Transverse colon (tissue), 4 donors: ENCODE data around the gene TNFRSF6B. TPM values are rescaled to one million over a fixed set of nuclear protein-coding genes. Genes with fewer than 3 reads are reported as not detected.

Source experiments
- DNase-seq: peaks from one replicate; pipeline ENCODE4 v3.0.0-alpha.2; 2019
- H3K27ac ChIP-seq, 4 donors: fragments of 200-600 bp; sonication (generic); 2 replicates each; pipeline ENCODE4 v1.5.1; 2016 to 2018; ENCODE audit warnings: inconsistent platforms in 4 of 4
- H3K27me3 ChIP-seq: fragments of 200-600 bp; sonication (generic); 2 replicates; pipeline ENCODE4 v1.5.1; 2017; ENCODE audit warnings: inconsistent platforms
- H3K36me3 ChIP-seq, 4 donors: fragments of 200-600 bp; sonication (generic); 2 replicates each; pipeline ENCODE4 v1.5.1; 2017 to 2019; ENCODE audit warnings: inconsistent platforms in 4 of 4
- H3K4me1 ChIP-seq, 4 donors: fragments of 200-600 bp; sonication (generic); 2 replicates each; pipeline ENCODE4 v1.5.1; 2017 to 2020; ENCODE audit warnings: inconsistent platforms in 4 of 4
- H3K4me3 ChIP-seq, 4 donors: fragments of 200-600 bp; sonication (generic); 1 replicate in 1 of 4; 2 replicates in 3 of 4; pipeline versions ENCODE4 v1.5.1 to v1.6.1; 2017 to 2019; ENCODE audit warnings: inconsistent platforms in 4 of 4
- H3K9me3 ChIP-seq, 2 donors: fragments of 200-600 bp; sonication (generic); 2 replicates each; pipeline ENCODE4 v1.5.1; 2017 to 2019; ENCODE audit warnings: inconsistent platforms in 2 of 2
- EP300 ChIP-seq: sonication (generic); formaldehyde crosslinking; IDR thresholded peaks from one replicate; pipeline ENCODE4 v1.6.1; 2017; ENCODE audit warnings: antibody characterized with exemption, low read depth
- POLR2A ChIP-seq: fragments of 450-650 bp; IDR thresholded peaks from one replicate; pipeline ENCODE4 v1.6.1; 2016; ENCODE audit warnings: antibody characterized with exemption, mild to moderate bottlenecking, moderate library complexity
- POLR2AphosphoS5 ChIP-seq, 3 donors: sonication (generic); formaldehyde crosslinking; IDR thresholded peaks; one replicate each; pipeline ENCODE4 v1.6.1; 2016; ENCODE audit warnings: antibody characterized with exemption in 3 of 3
- WGBS, 2 donors: methylation state at CpG; one replicate each; pipeline ENCODE4 v1.1.5; 2018; ENCODE audit warnings: low coverage in 1 of 2; 5-methylcytosine and 5-hydroxymethylcytosine counted together
- in situ Hi-C, 4 donors: fragments of 200-750 bp; cut with MboI; loops; one replicate each; pipeline versions ENCODE4 v1.15.0 to v1.15.1; 2017; ENCODE audit warnings: low sequenced_read_pairs in 3 of 4, low pct_ligation_motif_present in 1 of 4, low pct_unique_long_range_greater_than_20kb in 1 of 4
- intact Hi-C: fragments of 100-400 bp; cut with DNase I; formaldehyde crosslinking; loops from one replicate; pipeline ENCODE4 v1.15.1; 2023; ENCODE audit warnings: low total_unique reads
- small RNA-seq, 4 donors: library from RNA; depleted of rRNA; stranded (forward); fragments of <200 nt; gene quantifications; one replicate each; pipeline ENCODE3, GENCODE V24; 2016
- total RNA-seq, 4 donors: library from RNA; depleted of rRNA; stranded (reverse); fragments of >200 nt; gene quantifications; one replicate each; pipeline ENCODE4 v1.1.0, GENCODE V29; 2016
- TF ChIP-seq, protein P1 (sequence below), 5 experiments: fragments of 200-600 bp in 3 of 5; fragments of 450-650 bp in 2 of 5; sonication (generic) in 3 of 5; IDR thresholded peaks; 1 replicate in 2 of 5; 2 replicates in 3 of 5; pipeline ENCODE4 v1.5.1; 2016 to 2017; ENCODE audit warnings: antibody characterized with exemption in 5 of 5, inconsistent platforms in 3 of 5, mild to moderate bottlenecking in 2 of 5, moderate library complexity in 1 of 5

TNFRSF6B gene
- total RNA-seq, 4 donors from 2014 or later = 4.2 to 34.4 (median 13.6) TPM

DNA sequence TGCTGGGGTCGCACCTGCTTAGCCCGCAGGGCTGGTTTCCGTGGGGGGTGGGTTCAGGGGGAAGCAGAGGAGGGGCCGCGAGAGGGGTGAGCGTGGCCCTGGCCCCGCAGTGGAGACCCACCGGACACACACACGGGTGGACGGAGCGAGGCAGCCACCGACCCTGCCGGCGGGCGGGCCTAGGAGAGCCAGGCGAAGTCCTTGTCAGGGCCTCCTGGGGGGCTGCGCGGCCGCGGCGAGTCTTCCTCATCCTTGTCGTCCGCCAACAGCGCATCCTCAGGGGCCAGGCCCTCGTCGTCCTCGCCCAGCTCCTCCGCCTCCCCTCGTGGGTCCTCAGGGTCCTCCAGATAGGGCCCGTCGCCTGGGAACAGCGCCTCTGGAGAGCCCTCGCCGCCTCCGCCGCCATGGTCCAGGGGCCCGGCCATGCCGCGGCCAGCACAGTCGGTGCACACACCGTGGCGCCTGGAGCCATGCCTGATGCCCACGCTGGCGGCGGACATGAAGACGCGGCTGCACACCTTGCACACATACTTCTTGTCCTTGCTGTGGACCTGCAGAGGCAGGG is 50.4 kb downstream of the TNFRSF6B start:
- no peak for TF ChIP-seq EP300
- TF ChIP-seq POLR2AphosphoS5 (IDR thresholded peaks at IDR 0.05) = no peak
- TF ChIP-seq, protein P1, sequence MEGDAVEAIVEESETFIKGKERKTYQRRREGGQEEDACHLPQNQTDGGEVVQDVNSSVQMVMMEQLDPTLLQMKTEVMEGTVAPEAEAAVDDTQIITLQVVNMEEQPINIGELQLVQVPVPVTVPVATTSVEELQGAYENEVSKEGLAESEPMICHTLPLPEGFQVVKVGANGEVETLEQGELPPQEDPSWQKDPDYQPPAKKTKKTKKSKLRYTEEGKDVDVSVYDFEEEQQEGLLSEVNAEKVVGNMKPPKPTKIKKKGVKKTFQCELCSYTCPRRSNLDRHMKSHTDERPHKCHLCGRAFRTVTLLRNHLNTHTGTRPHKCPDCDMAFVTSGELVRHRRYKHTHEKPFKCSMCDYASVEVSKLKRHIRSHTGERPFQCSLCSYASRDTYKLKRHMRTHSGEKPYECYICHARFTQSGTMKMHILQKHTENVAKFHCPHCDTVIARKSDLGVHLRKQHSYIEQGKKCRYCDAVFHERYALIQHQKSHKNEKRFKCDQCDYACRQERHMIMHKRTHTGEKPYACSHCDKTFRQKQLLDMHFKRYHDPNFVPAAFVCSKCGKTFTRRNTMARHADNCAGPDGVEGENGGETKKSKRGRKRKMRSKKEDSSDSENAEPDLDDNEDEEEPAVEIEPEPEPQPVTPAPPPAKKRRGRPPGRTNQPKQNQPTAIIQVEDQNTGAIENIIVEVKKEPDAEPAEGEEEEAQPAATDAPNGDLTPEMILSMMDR (IDR thresholded peaks at IDR 0.05) = no peak
- TF ChIP-seq POLR2A = no peak
- DNase-seq = no peak
- WGBS, 2 donors = 96% methylated on average over 45 of the region's 47 CpGs; no CpG with 5 or more reads in 1 of the 2 donors

DNA sequence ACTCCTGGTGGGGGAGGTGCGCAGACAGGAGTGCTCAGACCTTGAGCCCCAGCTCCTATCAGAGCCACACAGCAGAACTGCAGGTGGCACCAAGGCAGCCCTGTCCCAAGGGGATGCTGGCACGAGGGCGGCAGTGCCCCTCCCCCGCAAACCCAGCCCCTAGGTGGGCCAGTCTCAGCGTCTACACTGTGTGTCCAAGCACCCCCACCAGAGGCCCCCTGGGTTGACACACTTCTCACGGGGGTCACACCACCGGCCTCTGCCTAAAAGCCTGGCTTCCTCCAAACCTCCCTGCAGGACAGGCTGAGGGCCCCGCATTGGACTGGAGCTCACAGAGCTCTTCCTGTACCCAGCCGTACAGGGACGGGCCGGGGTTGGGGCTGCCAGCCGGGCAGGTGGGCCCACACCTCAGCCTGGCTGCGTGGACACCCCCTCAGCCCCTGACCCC is 51.2 kb downstream of the TNFRSF6B start:
- intact Hi-C loops = no loop called here
- no peaks in the 10 kb centered on the region for H3K9me3 ChIP-seq
- TF ChIP-seq, protein P1 (IDR thresholded peaks at IDR 0.05) = no peak
- TF ChIP-seq EP300 (no peak), POLR2AphosphoS5 (IDR thresholded peaks at IDR 0.05) (no peak), POLR2A (no peak)
- in situ Hi-C loops = no loop called here
- no peaks in the 10 kb centered on the region for H3K27me3 ChIP-seq
- H3K36me3 ChIP-seq = no peaks in the 10 kb centered on the region
- H3K4me3 ChIP-seq = no peak overlapping the region
- 71% methylated on average over 8 of the region's 13 CpGs; no CpG with 5 or more reads in 1 of the 2 donors for WGBS, 2 donors
- H3K27ac ChIP-seq = no peak overlapping the region
- DNase-seq = no peak
- no peaks in the 10 kb centered on the region for H3K4me1 ChIP-seq

More for the DNA sequence above, 50.4 kb downstream of the TNFRSF6B start:
- Histone ChIP-seq H3K4me3 (no peak overlapping the region), H3K27ac (no peak overlapping the region), H3K27me3 (no peaks in the 10 kb centered on the region), H3K4me1 (peaks cover 0 to 1% (median under 1%) of the 10 kb centered on the region in 4 donors), H3K9me3 (no peaks in the 10 kb centered on the region), H3K36me3 (no peaks in the 10 kb centered on the region)
- intact Hi-C loops (no loop called here), in situ Hi-C loops (no loop called here)

Small RNAs within 50 kb of the gene (small RNA-seq; reads per million reads assigned to genes)
- gene LIME1 (0 reads per million in 4 donors), gene TNFRSF6B (0 reads per million in 4 donors)

Other genes starting within 250 kb of the TNFRSF6B start
- under 1 TPM in 3 of 4 donors, not detected in 1; 0.32 to 0.41 (median 0.37) TPM for gene KCNQ2, start 224.0 kb upstream of the TNFRSF6B start, total RNA-seq
- gene EEF1A2, start 197.6 kb upstream of the TNFRSF6B start, total RNA-seq = 1 to 10 TPM in 3 of 4 donors, under 1 TPM in 1; 0.75 to 5.0 (median 3.3) TPM
- 100 to 1,000 TPM; 320 to 695 (median 517) TPM for gene PPDPF, start 175.9 kb upstream of the TNFRSF6B start, total RNA-seq
- 100 to 1,000 TPM in 2 of 4 donors, 10 to 100 TPM in 2; 90.5 to 147 (median 103) TPM for gene PTK6, start 159.3 kb upstream of the TNFRSF6B start, total RNA-seq
- gene SRMS, start 148.9 kb upstream of the TNFRSF6B start, total RNA-seq = under 1 TPM in 1 of 4 donors, not detected in 3; 0.79 TPM
- gene FNDC11, start 142.5 kb upstream of the TNFRSF6B start, total RNA-seq = not detected
- gene HELZ2, start 122.4 kb upstream of the TNFRSF6B start, total RNA-seq = 10 to 100 TPM; 32.9 to 49.4 (median 38.8) TPM
- 10 to 100 TPM in 3 of 4 donors, 1 to 10 TPM in 1; 9.0 to 20.3 (median 13.5) TPM for gene GMEB2, start 69.6 kb upstream of the TNFRSF6B start, total RNA-seq
- 1 to 10 TPM in 3 of 4 donors, under 1 TPM in 1; 0.75 to 7.1 (median 4.4) TPM for gene STMN3, start 43.2 kb upstream of the TNFRSF6B start, total RNA-seq
- gene RTEL1, start 38.3 kb upstream of the TNFRSF6B start, total RNA-seq = 10 to 100 TPM; 18.8 to 84.9 (median 24.1) TPM
- gene ARFRP1, start 11.3 kb downstream of the TNFRSF6B start, total RNA-seq = 10 to 100 TPM; 46.2 to 75.4 (median 56.2) TPM
- 100 to 1,000 TPM in 2 of 4 donors, 10 to 100 TPM in 2; 29.1 to 346 (median 76.5) TPM for gene ZGPAT, start 11.4 kb downstream of the TNFRSF6B start, total RNA-seq
- 10 to 100 TPM; 24.4 to 91.1 (median 44.0) TPM for gene LIME1, start 40.0 kb downstream of the TNFRSF6B start, total RNA-seq
- 10 to 100 TPM; 26.3 to 50.2 (median 47.7) TPM for gene SLC2A4RG, start 43.1 kb downstream of the TNFRSF6B start, total RNA-seq
- gene ZBTB46, start 134.6 kb downstream of the TNFRSF6B start, total RNA-seq = 1 to 10 TPM; 2.3 to 6.0 (median 5.3) TPM
- gene ABHD16B, start 164.8 kb downstream of the TNFRSF6B start, total RNA-seq = not detected
- gene TPD52L2, start 168.6 kb downstream of the TNFRSF6B start, total RNA-seq = 10 to 100 TPM; 40.8 to 67.0 (median 62.6) TPM
- gene DNAJC5, start 198.5 kb downstream of the TNFRSF6B start, total RNA-seq = 10 to 100 TPM; 59.9 to 77.3 (median 71.4) TPM